Activated CD8-positive, alpha-beta memory T cell treated with anti-CD3 and anti-CD28 coated beads, Interleukin-2, amount 10 ng/mL, durations not matched to agents 7 days and 5 days (primary cell): ENCODE data around the gene CTR9. TPM values are rescaled to one million over a fixed set of nuclear protein-coding genes. Genes with fewer than 3 reads are reported as not detected.
"Not testable (repeated sequence)": the region's sequence is repeated elsewhere in the genome, so short reads cannot be mapped to it uniquely, and the experiment has no call there.

Source experiments
- ATAC-seq: fragments of 150-1000 bp; cut with Tn5 transposase; one replicate; pipeline ENCODE4 v1.10.0; 2021; ENCODE audit warnings: moderate library complexity
- CTCF ChIA-PET: fragments of 350-600 bp; sonication (Branson Sonifier 250); formaldehyde crosslinking; loops from one replicate; lab custom pipeline; 2021; ENCODE audit warnings: antibody characterized with exemption; lab: Charles Lee
- DNase-seq: peaks from one replicate; pipeline ENCODE4 v3.0.0-alpha.2; 2020
- H3K27ac Mint-ChIP-seq: one replicate; pipeline ENCODE4 v1.8.0; 2021; ENCODE audit warnings: mild to moderate bottlenecking, mixed read lengths
- H3K27me3 Mint-ChIP-seq: one replicate; pipeline ENCODE4 v1.8.0; 2021; ENCODE audit warnings: mixed read lengths
- H3K36me3 Mint-ChIP-seq: one replicate; pipeline ENCODE4 v1.8.0; 2021; ENCODE audit warnings: mild to moderate bottlenecking, mixed read lengths
- H3K4me1 Mint-ChIP-seq: one replicate; pipeline ENCODE4 v1.8.0; 2021; ENCODE audit warnings: mixed read lengths
- H3K4me3 Mint-ChIP-seq: one replicate; pipeline ENCODE4 v1.8.0; 2021; ENCODE audit warnings: mild to moderate bottlenecking, moderate library complexity, mixed read lengths
- H3K9me3 Mint-ChIP-seq: one replicate; pipeline ENCODE4 v1.8.0; 2022; ENCODE audit warnings: low read depth, mixed read lengths
- total RNA-seq, 2 experiments: library from RNA; stranded (reverse); gene quantifications; one replicate each; pipeline ENCODE4 v1.2.3, GENCODE V29; 2021

Gene CTR9
- total RNA-seq, 2 experiments from 2014 or later, result 33.9 to 44.6 TPM

GRCh38 chr11:10822491-10822890 lies 71.4 kb downstream of the CTR9 start:
- H3K4me1 Mint-ChIP-seq, DNase-seq, H3K27me3 Mint-ChIP-seq, H3K4me3 Mint-ChIP-seq, ATAC-seq, H3K27ac Mint-ChIP-seq, CTCF ChIA-PET, H3K9me3 Mint-ChIP-seq, H3K36me3 Mint-ChIP-seq: not testable (repeated sequence)

GRCh38 chr11:10823152-10823579 lies 72.1 kb downstream of the CTR9 start:
- Mint-ChIP-seq H3K4me3 (no peak overlapping the region), H3K27me3 (no peaks in the 10 kb centered on the region), H3K36me3 (peaks cover 2% of the 10 kb centered on the region), H3K4me1 (no peaks in the 10 kb centered on the region), H3K27ac (no peak overlapping the region), H3K9me3 (no peaks in the 10 kb centered on the region)
- DNase-seq (no peak), ATAC-seq (no peak)
- CTCF ChIA-PET, result no interaction called here

GRCh38 chr11:10824888-10825287 lies 73.8 kb downstream of the CTR9 start:
- no peaks in the 10 kb centered on the region for H3K9me3 Mint-ChIP-seq
- H3K4me1 Mint-ChIP-seq, result no peaks in the 10 kb centered on the region
- DNase-seq, result no peak
- CTCF ChIA-PET, result no interaction called here
- H3K36me3 Mint-ChIP-seq, result peaks cover 2% of the 10 kb centered on the region
- no peak overlapping the region for H3K4me3 Mint-ChIP-seq
- H3K27ac Mint-ChIP-seq, result no peak overlapping the region
- ATAC-seq, result no peak
- no peaks in the 10 kb centered on the region for H3K27me3 Mint-ChIP-seq

GRCh38 chr11:10828402-10828801 lies 77.4 kb downstream of the CTR9 start:
- ATAC-seq, result no peak
- CTCF ChIA-PET, result no interaction called here
- no peaks in the 10 kb centered on the region for H3K9me3 Mint-ChIP-seq
- no peak overlapping the region for H3K4me3 Mint-ChIP-seq
- H3K4me1 Mint-ChIP-seq, result no peaks in the 10 kb centered on the region
- peaks cover 2% of the 10 kb centered on the region for H3K36me3 Mint-ChIP-seq
- no peaks in the 10 kb centered on the region for H3K27me3 Mint-ChIP-seq
- H3K27ac Mint-ChIP-seq, result no peak overlapping the region
- no peak for DNase-seq

DNA sequence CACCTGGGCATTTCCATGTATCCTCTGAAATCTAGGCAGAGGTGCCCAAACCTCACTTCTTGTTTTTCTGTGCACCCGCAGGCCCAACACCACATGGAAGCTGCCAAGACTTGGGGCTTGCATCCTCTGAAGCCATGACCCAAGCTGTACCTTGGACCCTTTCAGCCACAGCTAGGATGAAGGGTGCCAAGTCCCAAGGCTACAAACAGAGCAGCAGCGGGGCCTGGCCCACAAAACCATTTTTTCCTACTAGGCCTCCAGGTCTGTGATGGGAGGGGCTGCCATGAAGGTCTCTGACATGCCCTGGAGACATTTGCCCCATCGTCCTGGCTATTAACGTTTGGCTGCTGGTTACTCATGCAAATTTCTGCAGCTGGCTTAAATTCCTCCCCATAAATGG lies 78.1 kb downstream of the CTR9 start:
- H3K27me3 Mint-ChIP-seq, result no peaks in the 10 kb centered on the region
- H3K4me3 Mint-ChIP-seq, result no peak overlapping the region
- DNase-seq, result no peak
- ATAC-seq, result no peak
- H3K36me3 Mint-ChIP-seq, result peaks cover 2% of the 10 kb centered on the region
- no peaks in the 10 kb centered on the region for H3K9me3 Mint-ChIP-seq
- no peak overlapping the region for H3K27ac Mint-ChIP-seq
- no peaks in the 10 kb centered on the region for H3K4me1 Mint-ChIP-seq
- CTCF ChIA-PET, result no interaction called here

Other genes with a start within 250 kb of the CTR9 start
- gene RNF141, start 210.1 kb upstream of the CTR9 start, total RNA-seq, result 10 to 100 TPM in 1 of 2 experiments, 1 to 10 TPM in 1; 9.4 to 10.1 TPM
- not detected for gene LYVE1, start 182.6 kb upstream of the CTR9 start, total RNA-seq
- not detected for gene IRAG1, start 57.5 kb upstream of the CTR9 start, total RNA-seq
- gene EIF4G2, start 57.7 kb downstream of the CTR9 start, total RNA-seq, result 100 to 1,000 TPM; 579 to 898 TPM
- 10 to 100 TPM; 34.9 to 35.5 TPM for gene ZBED5, start 106.8 kb downstream of the CTR9 start, total RNA-seq